Lung (tissue), 12 donors: ENCODE measurements around the gene PWWP2B. TPM values are rescaled to one million over a fixed set of nuclear protein-coding genes. Genes with fewer than 3 reads are reported as not detected.

Experiments used
- ATAC-seq: fragments of 200-7000 bp; cut with Tn5 transposase; one replicate; pipeline ENCODE4 v1.9.1; 2020; ENCODE audit warnings: moderate number of reproducible peaks; ENCODE audit not compliant: insufficient read depth, low FRiP score
- DNase-seq, 3 donors: peaks; one replicate each; pipeline ENCODE4 v3.0.0-alpha.2; 2013 to 2017
- H3K27ac ChIP-seq, 2 donors: one replicate each; pipeline ENCODE4 v1.5.1; 2013; ENCODE audit warnings: mild to moderate bottlenecking in 2 of 2, moderate library complexity in 2 of 2, control low read depth in 1 of 2, inconsistent platforms in 1 of 2, low read depth in 1 of 2, low read length in 1 of 2
- H3K27me3 ChIP-seq, 3 donors: one replicate each; pipeline ENCODE4 v1.5.1; 2013; ENCODE audit warnings: low read length in 2 of 3; ENCODE audit not compliant: control insufficient read depth in 3 of 3, insufficient read depth in 3 of 3
- H3K36me3 ChIP-seq, 4 donors: one replicate each; pipeline ENCODE4 v1.5.1; 2013; ENCODE audit warnings: low read length in 4 of 4, mild to moderate bottlenecking in 1 of 4, moderate library complexity in 1 of 4; ENCODE audit not compliant: control insufficient read depth in 4 of 4, insufficient read depth in 4 of 4
- H3K4me1 ChIP-seq, 5 donors: one replicate each; pipeline ENCODE4 v1.5.1; 2013; ENCODE audit warnings: low read length in 5 of 5, mild to moderate bottlenecking in 2 of 5, moderate library complexity in 1 of 5; ENCODE audit not compliant: control insufficient read depth in 5 of 5, insufficient read depth in 5 of 5
- H3K4me3 ChIP-seq: one replicate; pipeline ENCODE4 v1.5.1; 2013; ENCODE audit warnings: mild to moderate bottlenecking, control low read depth, moderate library complexity
- H3K9ac ChIP-seq, 2 donors: one replicate each; pipeline ENCODE4 v1.5.1; 2013; ENCODE audit warnings: low read length in 2 of 2, control low read depth in 1 of 2; ENCODE audit not compliant: insufficient read depth in 1 of 2
- H3K9me3 ChIP-seq, 4 donors: one replicate each; pipeline ENCODE4 v1.5.1; 2013; ENCODE audit warnings: low read length in 3 of 4, mild to moderate bottlenecking in 1 of 4, moderate library complexity in 1 of 4; ENCODE audit not compliant: control insufficient read depth in 4 of 4, insufficient read depth in 3 of 4
- CTCF ChIP-seq: IDR thresholded peaks from 2 replicates; pipeline ENCODE4 v1.5.1; 2012; ENCODE audit warnings: mild to moderate bottlenecking; ENCODE audit errors: control extremely low read depth, extremely low read depth
- WGBS, 2 donors: extraction: QIAGEN DNeasy Blood & Tissue Kit; methylation state at CpG; one replicate each; pipeline ENCODE4 v1.1.7; 2013; 5-methylcytosine and 5-hydroxymethylcytosine counted together
- polyA plus RNA-seq, 2 donors: library from polyadenylated mRNA; stranded (reverse); fragments of 200-250 nt; gene quantifications; one replicate each; pipeline ENCODE4 v1.2.1, GENCODE V29; 2013
- total RNA-seq, 2 donors: library from RNA; depleted of rRNA in 1 of 2; stranded (reverse); fragments of >200 nt in 1 of 2; gene quantifications; one replicate each; pipeline ENCODE4 v1.2.1, GENCODE V29; 2014 to 2021
- donor health status: control.
- donor health status: control.
- donor health status: Bipolar disorder and iron deficiency.
- donor health status: healthy.
- donor health status: DM: yes; HTN: yes; CAD: no.

Gene PWWP2B
- total and polyA plus RNA-seq, 4 donors, result 20.1 to 33.4 (median 21.1) TPM

- Histone ChIP-seq H3K9me3 (no peaks in the 10 kb centered on the region), H3K27me3 (no peaks in the 10 kb centered on the region), H3K4me1 (peaks cover 0 to 2% (median 0%) of the 10 kb centered on the region in 5 donors), H3K27ac (no peak overlapping the region), H3K9ac (no peak overlapping the region), H3K36me3 (peaks cover 0 to 21% (median 4%) of the 10 kb centered on the region in 4 donors), H3K4me3 (no peak overlapping the region)
- WGBS, 2 donors, result 91 to 98% methylated on average over 14 to 15 of the region's 15 CpGs
- ATAC-seq (no peak), DNase-seq (no peak)
- TF ChIP-seq CTCF, result no peak
Observed at GRCh38 chr10:132361581-132362101, 35.4 kb upstream of the PWWP2B start.

GRCh38 chr10:132362151-132362611 lies 34.8 kb upstream of the PWWP2B start:
- ATAC-seq (no peak), DNase-seq (no peak)
- Histone ChIP-seq H3K4me3 (no peak overlapping the region), H3K4me1 (peaks cover 0 to 2% (median 0%) of the 10 kb centered on the region in 5 donors), H3K9me3 (no peaks in the 10 kb centered on the region), H3K36me3 (peaks cover 0 to 22% (median 4%) of the 10 kb centered on the region in 4 donors), H3K27ac (no peak overlapping the region), H3K27me3 (no peaks in the 10 kb centered on the region), H3K9ac (no peak overlapping the region)
- TF ChIP-seq CTCF, result no peak
- 89 to 90% methylated on average over 12 of the region's 12 CpGs for WGBS, 2 donors

- Histone ChIP-seq H3K4me3 (no peak overlapping the region), H3K9me3 (no peaks in the 10 kb centered on the region), H3K27me3 (no peaks in the 10 kb centered on the region), H3K4me1 (peaks cover 0 to 2% (median 0%) of the 10 kb centered on the region in 5 donors), H3K27ac (no peak overlapping the region), H3K36me3 (peaks cover 0 to 22% (median 5%) of the 10 kb centered on the region in 4 donors), H3K9ac (no peak overlapping the region)
- 89% methylated on average over 15 of the region's 15 CpGs for WGBS, 2 donors
- DNase-seq (no peak), ATAC-seq (no peak)
- no peak for TF ChIP-seq CTCF
Observed at GRCh38 chr10:132363376-132363775, 33.6 kb upstream of the PWWP2B start.
